ENCODE results near the gene F12.
A peak's percentile ranks its signal among the peaks of the same experiment; 100 is the strongest.

The F12 gene

DNA sequence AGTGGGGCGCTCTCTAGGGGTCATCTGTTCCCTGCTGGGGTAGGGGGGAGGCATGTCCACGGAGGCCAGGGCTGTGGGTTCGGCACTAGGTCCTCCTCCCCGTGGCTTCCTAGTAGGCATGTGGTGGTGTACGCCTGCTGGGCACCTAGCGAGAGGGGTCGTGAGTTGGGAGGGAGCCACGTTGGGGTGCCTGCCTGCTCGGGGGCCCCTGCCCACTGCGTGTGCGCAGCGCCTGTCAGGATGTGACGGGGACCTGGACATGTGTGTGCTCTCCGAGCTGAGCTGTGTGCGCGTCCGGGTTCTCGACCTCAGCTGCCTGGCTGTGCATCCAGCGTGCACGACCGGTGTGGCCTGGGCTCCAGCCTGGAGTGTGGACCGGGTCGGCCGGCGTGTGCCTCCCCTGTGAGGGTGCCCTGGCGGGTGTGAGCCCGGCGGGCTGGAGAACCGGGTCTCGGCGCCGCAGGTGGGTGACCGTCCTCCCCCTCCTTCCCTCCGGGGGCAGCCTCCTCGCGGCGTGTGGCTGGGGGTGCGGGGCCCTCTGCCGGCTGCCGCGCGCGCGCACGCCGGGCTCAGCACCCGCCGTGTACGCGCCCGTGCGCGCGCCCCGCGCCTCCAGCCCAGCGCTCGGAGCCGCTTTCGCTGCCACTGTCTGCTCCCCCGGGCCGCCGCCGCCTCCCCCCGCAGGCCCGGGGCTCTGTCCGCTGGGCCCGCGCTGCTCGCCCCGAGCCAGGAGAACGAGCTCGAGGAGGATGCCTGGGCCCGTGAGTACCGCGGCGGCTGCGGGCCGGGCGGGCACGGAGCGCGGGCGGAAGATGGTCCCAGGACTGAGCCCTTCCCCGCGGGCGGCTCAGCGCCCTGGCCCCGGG is 37.1 kb upstream of the F12 start, which contains the start of gene PRR7:
TSS of gene PRR7 (plus strand) at position 615 of the 866 bp plus-strand sequence. CDS start 8,254 bp downstream, outside the sequence.
- peak; percentile 66 for DNase-seq

DNA sequence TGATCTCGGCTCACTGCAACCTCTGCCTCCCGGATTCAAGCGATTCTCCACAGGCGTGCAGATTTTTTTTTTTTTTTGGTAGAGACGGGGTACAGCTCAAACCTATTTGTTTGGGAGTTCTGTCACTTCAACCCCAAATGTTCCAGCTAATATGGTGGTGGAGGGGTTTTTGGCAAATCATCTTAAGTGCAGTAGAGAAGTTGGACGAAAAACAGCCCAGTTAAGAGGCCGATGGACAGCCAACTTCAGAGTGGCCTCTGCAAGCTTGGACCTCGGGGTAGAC is 36.5 kb upstream of the F12 start:
- DNase-seq: no peak

DNA sequence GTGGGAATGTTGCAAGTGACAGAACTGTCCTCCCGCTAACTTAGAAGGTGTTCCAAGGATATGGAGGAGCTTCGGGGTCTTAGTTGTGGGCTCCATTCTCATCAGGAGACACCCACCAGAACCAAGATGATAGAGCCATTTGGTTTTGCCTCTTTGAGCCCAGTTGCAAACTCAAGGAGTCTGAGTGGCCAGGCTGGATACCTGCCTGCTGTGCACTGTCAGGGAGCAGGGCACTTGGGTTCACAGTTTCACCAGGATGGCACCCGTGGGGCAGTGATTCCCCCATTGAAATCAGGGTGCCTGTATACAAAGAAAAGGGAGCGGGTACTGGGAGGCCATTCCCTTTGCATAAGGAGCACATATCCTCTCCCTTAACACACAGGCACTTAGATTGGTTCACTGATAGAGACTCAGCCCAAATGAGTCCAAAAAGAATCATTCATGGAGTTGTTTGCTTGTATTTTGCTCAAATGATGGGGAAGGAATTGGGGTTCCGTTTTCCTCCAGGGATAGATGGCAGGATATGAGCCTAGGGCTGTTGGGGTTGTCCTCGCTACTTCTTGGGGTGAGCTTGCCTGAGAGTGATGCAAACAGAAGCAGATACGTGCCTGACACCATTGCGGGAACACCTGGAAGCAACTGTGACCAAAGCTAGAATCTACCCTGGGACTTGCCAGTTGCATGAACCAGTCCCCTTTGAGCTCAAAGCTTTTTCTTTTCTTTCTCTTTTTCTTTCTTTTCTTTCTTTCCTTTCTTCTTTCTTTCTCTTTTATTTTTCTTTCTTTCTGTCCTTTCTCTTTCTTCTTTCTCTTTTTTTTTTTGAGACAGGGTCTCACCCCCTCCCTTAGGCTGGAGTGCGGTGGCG is 35.9 kb upstream of the F12 start:
- no peak for DNase-seq

DNA sequence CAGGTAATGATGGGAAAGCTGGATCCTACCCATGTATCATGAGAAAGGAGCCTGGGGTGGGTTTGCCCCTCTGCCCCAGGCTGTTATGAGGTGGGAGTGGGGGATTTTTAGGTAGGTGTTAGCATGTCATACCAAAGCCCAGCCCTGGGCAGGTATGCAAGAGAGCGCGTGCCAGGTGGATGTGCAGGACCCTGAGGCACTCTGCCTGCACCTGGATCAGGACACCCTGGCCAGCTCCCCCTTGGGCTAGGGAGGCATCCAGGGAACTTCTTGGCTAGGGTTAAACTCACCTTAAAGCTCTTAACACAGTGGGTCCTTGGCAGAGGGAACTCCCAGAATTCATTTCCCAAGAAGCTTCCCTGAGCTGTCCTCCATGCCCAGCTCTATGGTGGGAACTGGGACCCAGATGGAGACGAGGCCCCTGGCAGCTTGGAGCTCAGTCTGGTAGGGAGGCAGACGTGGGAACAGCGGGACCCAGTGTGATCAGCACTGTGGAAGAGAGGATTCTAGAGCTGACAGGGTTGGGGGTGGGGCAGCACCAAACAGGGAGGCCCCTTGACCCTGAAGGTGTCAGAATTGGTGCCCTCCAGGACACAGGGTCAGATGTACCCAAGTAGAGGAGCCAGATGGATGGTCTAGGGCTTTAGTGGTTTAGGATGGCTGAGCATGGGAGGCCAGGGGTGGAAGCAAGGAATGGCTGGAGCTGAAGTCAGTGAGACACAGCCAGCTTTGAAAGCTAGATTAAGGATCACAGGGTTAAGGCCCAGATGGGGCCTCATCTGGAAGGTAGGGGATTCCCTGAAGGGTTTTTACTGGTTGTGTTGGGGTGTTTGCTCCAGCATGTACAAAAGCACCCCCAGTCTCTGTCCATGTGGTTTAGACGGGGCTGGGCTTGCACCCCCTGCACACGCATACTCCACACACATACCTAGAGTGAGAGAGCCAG is 35.0 kb upstream of the F12 start:
- DNase-seq: no peak

DNA sequence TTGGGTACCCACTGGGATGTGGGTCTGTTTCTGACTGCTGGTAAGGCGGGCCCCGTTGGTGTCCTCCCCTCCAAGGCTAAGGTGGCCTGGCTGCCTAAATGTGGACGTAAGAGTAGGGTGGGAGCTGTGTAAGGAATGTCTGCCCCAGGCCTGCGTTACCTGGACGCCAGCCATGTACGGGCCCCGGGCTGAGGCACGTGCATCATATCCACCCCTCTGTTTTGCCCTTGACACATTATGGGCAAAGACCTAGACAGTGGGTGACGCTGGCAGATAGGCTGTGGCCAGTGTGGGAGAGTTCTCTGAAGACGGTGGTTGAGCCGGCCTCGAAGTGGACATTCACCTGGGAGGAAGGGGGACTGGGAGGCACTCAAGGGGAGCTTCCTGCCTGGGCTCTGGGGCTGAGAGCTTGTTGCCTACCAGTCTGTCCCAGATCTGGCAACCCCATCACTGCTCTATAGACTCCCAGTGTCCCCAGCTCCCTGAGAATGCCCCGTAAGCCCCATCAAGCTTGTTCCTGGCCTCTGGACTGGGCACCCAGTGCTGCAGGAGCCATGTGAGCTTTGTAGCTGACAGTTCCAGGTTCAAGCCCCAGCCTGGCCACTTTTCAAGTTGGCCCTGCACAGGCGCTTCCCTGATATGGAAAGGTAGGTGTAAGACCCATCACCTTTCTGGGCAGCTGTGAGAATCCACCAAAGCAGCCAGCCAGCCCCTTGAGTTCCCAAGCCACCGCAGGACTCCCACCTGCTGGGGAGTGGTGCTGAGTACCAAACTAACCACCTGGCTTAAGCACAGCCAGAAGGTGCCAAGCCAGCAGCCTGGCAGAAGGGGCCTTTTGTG is 34.0 kb upstream of the F12 start:
- no peak for DNase-seq

DNA sequence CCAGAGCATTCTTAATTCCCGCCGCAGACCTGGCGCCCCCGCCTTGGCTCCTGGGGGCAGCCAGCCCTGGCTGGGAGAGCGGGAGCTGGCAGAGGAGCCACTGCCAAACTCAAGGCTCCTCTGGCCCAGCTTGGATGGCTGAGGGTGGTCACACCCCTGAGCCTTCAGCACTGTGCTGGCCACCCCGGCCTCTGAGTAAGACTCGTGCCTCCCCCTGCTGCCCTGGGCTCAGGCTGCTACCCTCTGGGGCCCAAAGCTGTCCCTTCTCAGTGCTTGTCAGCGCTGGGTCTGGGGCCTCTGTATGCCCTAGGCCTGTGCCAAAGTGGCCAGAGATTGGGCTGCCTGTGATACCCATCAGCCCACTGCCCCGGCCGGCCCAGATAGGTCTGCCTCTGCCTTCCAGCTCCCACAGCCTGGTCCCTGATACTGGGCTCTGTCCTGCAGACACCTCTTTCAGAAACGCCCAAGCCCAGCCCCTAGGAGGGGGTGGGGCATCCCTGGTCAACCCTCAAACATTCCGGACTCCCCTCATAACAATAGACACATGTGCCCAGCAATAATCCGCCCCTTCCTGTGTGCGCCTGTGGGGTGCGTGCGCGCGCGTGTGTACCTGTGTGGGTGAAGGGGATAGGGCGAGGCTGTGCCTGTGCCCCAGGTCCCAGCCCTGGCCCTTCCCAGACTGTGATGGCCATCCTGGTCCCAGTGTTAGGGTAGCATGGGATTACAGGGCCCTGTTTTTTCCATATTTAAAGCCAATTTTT is 32.9 kb upstream of the F12 start:
- no peak for DNase-seq

DNA sequence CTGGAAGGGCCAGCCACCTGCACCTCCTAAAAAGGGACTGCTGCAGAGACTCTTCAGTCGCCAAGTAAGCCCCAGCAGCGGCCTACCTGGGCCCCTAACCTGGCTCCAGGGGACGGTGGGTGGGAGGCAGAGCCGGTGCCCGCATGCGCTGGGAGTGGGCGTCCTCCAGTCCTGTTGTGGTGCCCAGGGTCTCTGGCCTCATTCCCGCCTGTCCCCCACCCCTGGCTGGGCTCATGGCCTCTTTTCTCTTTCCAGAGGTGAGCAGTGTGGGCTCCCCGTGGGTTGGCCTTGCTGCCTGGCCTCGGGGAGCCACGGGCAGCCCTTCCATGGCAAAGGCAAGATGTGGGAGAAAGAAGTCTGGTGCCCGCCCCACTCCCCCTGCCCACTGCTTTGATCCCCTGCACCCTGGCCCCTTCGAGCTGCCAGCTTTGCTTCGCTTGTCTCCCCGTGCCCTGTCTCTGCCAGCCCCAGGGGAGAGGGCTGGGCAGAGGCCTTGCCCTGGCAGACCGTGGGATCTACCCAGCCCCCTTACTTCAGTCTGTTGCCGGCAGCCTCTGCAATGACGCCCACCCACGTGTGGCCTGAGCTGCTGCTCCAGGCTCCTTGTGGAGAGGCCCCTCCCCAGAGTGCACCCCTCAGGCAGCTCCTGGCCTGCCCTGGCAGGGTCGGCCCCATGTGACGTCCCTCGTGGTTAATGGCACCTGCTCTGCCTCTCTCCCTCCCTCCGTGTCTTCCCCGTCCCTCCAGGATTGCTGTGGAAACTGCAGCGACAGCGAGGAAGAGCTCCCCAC is 31.8 kb upstream of the F12 start:
- no peak for DNase-seq

DNA sequence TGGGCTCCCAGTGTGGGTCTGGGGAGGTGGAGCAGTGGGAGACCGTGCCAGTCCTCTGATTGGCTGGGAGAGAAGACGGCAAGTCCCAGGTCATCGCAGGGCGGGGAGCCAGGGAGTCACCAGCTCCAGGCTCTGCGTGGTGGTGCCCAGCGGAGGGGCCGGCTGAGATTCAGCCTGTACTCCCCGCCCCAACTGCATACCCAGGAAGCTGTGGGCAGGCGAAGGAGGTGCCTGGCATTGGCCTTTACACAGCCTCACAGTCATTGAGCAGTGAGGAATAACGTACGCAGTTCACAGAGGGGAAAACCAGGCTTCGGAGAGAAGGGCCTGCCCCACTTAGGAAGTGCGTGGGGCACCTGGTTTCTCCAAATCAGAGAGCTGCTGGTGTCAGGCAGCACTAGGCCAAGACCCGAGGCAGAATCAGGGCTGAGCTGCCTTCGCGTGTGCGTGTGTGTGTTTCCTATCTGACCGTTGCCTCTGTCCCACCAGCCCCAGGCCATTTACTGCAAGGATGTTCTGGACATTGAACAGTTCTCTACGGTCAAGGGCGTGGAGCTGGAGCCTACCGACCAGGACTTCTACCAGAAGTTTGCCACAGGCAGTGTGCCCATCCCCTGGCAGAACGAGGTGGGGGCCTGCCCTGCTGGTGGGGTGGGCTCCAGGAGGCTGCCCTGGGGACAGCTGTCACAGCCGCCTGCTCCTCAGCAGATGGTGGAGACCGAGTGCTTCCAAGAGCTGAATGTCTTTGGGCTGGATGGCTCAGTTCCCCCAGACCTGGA is 31.0 kb upstream of the F12 start:
- DNase-seq: no peak

DNA sequence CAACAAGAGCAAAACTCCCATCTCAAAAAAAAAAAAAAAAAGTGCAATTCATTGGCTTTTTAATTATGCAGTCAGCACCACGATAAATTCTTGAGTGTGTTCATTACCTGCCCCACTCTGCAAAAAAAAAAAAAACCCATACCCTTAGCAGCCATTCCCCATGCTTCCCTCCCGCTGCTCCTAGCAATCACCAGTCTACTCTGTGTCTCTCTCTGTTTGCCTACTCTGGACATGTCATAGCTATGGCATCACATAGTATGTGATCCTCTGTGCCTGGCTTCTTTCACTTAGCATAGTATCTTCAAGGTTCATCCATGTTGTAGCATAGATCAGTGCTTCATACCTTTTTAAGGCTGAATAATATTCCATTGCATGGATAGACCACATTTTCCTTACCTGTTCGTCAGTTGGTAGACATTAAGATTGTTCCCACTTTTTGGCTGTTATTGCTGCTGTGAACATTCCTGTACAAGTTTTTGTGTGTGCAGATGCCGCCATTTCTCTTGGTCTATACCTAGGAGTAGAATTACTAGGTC is 30.2 kb upstream of the F12 start:
- DNase-seq: no peak

DNA sequence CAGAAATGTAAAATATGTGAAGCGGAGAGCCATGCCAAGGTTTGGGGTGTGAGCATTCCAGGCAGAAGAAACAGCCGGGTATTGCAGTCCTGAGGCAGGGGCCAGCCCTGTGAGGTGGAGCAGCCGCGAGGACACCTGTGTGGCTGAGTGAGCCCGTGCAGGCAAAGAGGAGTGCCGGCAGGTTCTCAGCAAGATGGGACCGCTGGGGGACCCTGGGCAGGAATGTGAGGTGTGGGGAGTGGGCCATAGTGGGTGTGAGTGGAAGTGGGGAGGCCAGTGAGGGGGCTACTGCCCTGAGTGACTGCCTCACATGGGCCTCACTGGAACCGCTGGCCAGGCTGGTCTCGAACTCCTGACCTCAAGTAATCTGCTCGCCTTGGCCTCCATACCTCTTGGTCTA is 29.1 kb upstream of the F12 start:
- no peak for DNase-seq

DNA sequence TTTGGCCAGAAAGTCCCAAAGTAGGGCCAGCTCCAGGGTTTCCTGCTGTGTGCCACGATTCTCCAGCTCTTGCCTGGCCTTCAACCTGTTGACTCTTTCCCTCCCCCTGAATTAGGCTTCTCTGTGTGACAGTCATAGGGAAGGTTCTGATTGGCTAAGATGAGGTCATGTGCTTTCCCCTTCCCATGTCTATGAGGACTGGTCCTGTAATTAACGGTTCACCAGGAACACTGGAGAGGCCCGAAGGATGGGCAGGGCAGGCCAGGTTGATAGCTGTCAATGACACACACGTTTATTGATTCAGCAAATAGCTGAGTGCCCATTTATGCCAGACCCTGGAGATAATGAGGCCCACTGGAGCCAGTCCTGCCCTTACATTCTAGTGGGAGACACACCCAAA is 28.3 kb upstream of the F12 start:
- no peak for DNase-seq

DNA sequence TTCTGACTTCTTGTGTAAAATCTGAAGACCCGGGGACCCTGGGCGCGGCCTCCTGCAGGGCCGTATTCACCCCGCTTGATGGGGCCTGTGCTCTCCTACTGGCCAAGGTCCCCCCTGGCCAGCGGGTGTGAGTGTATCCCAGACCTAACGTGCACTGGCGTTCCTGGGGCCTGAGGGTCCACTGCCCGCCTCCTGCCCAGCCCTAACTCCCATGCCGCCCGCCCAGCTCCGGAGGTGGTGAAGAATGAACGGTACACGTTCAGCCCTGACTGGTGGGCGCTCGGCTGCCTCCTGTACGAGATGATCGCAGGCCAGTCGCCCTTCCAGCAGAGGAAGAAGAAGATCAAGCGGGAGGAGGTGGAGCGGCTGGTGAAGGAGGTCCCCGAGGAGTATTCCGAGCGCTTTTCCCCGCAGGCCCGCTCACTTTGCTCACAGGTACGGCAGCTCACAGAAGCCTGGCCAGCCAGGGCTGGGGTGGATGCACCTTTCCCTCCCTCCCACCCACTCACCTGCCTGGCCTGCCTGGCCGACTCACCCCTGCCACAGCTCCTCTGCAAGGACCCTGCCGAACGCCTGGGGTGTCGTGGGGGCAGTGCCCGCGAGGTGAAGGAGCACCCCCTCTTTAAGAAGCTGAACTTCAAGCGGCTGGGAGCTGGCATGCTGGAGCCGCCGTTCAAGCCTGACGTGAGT is 26.6 kb upstream of the F12 start:
- no peak for DNase-seq

DNA sequence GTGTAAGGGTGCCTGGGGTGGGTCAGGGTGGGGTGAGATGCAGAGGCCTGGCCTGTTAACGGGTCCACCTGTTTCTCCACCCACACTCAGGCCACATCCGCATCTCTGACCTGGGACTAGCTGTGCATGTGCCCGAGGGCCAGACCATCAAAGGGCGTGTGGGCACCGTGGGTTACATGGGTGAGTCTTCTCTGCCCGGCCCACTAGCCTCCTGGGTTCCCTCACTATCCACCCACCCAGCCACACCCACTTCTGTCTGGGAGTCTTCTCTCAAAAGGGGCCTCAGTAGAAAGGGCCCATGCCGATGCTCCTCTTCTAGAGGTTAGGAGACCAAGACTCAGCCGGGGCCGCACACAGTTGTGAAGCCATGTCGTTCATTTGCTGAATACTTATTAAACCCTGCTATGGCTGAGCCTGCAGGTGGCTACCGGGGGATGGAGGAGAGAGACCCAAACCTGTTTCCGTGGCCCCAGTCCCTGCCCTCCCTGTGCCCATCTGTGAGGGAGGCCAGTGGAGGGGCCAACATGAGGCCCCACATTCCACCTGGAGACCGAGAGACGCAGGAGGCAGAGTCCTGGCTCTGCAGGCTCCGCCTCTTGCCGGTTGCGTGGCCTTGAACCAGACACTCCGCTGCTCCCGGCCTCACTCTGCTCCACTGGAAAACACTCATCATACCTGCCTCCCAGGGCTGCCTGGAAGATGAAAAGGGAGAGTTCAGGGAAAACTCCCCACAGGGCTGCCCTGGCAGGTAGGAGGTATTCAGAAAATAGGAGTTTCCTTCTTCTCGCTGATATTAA is 25.8 kb upstream of the F12 start:
- no peak for DNase-seq

DNA sequence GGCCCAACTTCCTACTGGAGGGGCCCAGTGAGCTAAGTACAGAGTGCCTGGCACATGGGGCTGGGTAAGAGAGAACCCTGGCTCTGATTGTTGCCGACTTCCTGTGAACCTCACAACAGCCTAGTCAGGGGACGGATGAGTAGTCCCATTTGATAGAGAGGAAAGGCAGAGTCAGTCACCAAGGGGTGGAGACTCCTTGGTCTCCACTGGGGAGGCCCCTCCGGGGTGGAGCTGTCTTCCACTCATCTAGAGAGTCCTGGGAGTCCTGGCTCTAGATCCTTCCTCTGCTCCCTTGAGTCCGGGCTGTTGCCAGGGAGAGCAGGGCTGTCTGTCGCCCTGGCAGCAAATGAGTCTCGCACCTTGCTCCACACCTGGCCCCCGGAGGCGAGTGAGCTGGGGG is 25.1 kb upstream of the F12 start:
- no peak for DNase-seq

DNA sequence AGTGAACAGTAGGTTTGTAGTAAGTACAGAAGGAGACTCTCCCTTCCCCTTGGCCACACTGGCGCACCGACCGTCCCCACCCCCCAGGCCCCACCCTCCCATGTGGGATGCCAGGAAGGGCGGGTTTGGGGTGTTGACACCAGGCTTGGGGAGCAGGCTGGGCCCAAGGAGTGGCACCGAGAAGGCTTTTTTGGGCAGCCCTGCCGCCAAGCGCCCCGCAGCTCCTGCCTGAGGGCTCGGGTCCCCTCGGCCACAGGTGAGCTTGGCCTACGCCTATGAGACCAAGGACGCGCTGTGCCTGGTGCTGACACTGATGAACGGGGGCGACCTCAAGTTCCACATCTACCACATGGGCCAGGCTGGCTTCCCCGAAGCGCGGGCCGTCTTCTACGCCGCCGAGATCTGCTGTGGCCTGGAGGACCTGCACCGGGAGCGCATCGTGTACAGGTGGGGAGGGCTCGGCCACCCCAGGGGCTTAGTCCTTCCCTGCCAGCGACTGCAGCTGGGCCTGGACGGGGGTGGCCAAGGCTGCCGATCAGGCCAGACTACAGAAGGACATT is 24.4 kb upstream of the F12 start:
- no peak for DNase-seq

DNA sequence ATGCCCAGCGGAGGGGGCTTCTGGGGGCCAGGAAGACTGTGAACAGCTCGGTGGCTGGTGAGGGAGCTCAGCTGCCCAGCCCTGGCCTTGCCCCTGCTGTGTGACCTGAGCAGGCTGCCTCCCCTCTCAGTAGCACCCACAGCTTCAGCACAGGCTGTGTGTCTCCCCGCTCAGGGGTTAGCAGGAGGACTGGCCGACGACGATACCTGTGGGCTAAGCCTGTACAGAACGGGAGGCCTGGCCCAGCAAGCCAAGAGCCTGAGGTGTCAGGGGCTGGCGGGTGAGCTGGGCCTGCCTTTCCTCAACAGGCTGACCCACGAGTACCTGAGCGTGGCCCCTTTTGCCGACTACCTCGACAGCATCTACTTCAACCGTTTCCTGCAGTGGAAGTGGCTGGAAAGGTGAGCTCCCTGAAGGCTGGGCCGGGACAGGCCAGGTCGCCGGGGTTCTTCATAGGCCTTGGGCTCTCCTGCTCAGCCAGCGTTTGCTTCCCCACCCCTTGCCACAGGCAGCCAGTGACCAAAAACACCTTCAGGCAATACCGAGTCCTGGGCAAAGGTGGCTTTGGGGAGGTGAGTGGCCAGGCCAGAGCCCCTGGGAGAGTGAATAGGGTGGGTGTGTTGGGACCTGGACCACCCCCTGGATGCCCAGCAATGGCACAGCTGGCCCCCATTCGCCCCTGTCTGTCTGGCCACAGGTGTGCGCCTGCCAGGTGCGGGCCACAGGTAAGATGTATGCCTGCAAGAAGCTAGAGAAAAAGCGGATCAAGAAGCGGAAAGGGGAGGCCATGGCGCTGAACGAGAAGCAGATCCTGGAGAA is 23.7 kb upstream of the F12 start:
- DNase-seq: no peak

Measured in GDM1 (cell line).